HG02885 (cell line): Measurements from ENCODE around the gene PSMB8.
"Not testable (repeated sequence)": the region's sequence is repeated elsewhere in the genome, so short reads cannot be mapped to it uniquely, and the experiment has no call there.

Experiments used
- ATAC-seq: cut with Tn5 transposase; IDR thresholded peaks from one replicate; pipeline ENCODE4 v1.9.1; 2021; ENCODE audit warnings: mild to moderate bottlenecking; ENCODE audit not compliant: unreplicated experiment, poor library complexity

PSMB8 gene

DNA sequence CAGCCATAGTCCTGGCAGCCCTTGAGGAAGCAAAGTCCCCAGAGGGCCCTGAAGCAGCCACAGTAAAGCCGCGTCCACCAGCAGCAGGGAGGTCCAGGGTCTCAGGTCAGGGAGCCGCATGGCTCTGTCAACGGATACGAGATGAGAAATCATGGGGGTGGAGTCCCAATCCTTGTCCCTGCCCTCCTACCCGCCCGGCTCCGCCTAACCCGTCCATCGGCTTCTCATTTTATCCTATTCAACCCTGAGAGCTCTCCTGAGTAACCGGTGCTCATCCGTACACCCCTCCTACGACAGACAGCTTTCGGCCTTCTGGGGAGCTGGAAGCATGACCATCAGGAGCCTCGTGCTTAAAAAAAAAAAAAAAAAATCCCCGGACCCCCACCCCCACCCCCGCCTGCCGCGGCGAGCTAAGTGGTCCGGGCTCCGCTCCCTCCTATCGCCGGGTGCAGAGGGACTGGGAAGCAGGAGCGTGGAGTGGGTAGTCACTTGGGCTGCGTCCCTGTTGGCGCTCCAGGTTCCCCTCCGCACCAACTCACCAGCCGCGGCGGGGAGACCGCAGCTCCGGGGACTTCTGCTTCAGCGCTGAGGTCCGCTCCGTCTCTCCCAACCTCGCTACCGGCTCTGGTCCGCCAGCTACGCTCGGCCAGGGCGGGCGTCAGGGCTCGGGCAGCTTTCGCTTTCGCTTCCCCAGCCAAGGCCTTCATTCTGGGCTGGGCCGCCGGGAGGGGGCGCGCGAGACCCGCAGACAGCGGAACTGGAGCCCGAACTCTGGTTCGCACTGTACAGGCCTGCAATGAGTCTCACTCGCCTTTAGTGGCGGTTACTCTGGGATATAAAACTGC, 5.5 kb downstream of the PSMB8 start, which contains the start of gene TAP2:
TAP2 (minus strand) TSS at position 626 of the 845 bp plus-strand sequence; CDS start at position 120, 506 bp downstream.
- peak; percentile 81 for ATAC-seq

GRCh38 chr6:32837651-32838113, 6.2 kb downstream of the PSMB8 start:
- ATAC-seq = no peak

GRCh38 chr6:32836873-32837272, 7.0 kb downstream of the PSMB8 start:
- ATAC-seq = no peak

GRCh38 chr6:32835167-32835893, 8.5 kb downstream of the PSMB8 start:
- no peak for ATAC-seq

- ATAC-seq = no peak
Measured at GRCh38 chr6:32833664-32834063, 10.2 kb downstream of the PSMB8 start.

DNA sequence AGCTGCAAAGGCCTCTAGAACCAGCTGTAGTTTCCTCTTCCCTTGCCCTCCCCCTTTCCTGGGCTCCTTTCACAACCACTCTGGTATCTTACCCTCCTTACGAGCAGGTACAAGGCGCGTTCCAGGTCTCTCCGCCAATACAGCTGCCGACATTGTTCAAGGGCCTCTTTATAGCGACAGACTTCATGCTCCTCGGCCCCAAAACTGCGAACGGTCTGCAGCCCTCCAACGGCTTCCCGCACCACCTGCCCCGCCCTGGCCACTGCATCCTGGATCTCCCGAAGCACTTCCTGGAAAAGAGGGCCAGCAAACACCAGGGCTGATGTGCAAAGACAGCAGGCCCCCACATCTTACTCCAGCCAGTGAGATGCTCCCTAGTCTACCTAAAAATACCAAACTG, 11.3 kb downstream of the PSMB8 start:
- ATAC-seq = no peak

DNA sequence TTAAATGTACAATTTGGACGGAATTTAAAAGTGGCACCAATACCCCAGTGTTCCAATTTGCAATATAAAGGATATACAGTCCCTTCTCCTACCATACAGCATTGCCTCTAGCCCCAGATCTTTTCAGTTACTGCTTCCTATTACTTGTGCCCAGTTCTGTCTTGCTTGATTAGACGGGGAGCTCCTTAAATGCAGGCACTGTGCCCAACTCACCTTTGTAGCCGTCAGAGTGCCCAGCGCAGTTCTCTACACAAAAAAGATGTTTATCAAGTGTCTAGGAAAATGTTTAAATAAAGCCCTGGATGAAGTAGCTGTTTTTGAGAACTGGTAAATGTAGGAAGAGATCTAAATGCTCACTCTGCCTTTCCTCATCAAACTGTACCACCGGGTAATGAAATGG, 12.9 kb downstream of the PSMB8 start:
- ATAC-seq = no peak

- ATAC-seq = no peak
Measured at GRCh38 chr6:32830017-32830416, 13.8 kb downstream of the PSMB8 start.

- ATAC-seq = no peak
Measured at GRCh38 chr6:32829495-32829894, 14.4 kb downstream of the PSMB8 start.

DNA sequence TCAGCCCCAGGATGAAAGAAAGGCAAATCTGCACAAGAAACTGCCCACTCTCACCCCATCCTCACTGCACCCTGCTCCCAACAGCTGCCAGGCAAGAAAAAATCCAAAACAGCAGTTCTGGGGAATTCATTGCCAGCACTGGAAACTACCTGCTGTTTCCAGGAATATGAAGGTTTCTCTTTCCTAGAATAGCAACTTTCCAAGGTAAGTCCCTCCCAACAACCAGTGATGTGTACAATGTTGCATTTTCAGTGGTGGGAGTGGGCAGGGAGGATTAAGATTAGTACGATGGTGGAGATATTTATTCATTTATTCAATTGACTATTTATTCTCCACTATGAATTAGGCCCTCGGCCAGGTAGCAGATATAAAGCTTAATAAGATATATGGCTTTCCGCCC, 16.8 kb downstream of the PSMB8 start:
- ATAC-seq = no peak

DNA sequence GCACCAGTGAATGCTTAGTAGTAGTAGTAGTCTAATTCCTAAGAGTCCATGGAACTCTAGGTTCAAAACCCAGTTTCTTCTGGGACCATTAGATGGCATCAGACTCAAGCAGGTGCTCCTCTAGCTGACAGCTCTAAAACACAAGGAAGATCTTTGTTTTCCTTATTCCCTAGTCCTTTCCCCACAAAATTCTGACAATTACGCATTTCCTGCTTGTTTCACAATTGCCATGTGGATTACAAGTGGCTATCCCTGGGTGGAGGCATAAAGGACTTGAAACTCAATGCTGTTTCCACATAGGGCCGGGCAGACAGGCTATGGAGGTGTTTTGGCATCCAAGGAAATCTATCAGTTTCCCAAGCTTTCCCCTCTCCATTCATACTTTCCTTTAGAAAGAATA, 17.9 kb downstream of the PSMB8 start:
- ATAC-seq = no peak

GRCh38 chr6:32819729-32820128, 24.1 kb downstream of the PSMB8 start:
- ATAC-seq = no peak

DNA sequence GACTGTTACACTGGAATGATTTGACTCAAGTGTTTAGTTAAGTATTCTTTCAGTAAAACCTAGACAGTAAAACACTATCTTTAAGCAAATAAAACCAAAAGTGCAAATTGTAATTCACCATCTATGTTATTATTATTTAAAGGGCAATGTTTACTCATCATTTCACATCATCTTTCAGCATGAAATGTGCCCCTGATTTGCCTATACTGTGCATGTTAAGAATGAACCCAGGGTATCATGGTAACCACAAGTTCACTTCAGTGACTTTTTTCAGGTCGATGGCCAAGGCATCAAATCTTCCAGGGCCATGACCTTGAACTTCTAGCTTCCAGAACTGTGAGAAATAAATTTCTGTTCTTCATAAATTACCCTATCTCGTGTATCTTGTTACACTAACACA, 25.0 kb downstream of the PSMB8 start:
- ATAC-seq = no peak

DNA sequence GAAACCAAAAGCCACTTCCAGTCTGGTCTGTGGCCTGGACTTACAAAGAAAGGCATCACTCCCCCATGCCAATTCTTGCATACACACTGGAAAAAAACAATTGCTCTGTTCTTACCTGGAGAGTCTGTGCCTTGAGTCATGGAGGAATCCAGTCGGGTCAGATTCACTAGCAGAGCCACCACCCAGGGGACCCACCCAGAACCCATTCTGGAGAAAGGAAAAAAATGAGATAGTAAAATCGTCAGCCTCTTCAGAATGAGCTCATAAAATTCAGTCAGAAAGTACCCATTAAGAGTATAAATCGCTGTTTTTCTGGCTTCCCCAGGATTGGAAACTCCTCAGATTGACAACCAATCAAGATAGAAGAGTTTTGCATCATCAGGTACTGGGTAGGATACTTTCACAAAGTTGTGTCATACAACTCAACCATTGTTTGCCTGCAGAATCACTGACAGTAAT, 27.1 kb downstream of the PSMB8 start, which contains the start of gene HLA-DOB:
HLA-DOB (minus strand) TSS at position 257 of the 459 bp plus-strand sequence; CDS start at position 206, 51 bp downstream.
- ATAC-seq = peak; percentile 69

DNA sequence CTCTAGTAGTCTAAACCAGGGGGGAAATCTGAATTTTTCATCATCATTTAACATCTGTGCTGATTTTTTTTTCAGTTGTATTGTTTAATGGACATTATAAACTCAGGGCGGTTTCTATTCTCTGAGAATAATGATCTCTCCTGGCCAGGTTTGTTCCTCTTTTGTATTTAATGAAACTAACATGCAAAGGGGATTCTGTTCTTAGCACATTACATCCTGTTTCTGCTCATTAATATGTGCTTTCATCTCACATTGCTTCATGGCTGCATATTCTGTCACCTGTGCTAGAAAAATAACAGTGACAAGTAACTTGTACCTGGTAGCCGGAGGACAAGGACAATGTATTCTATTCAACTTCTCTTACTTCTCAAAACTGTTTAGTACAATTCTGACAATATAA, 27.9 kb downstream of the PSMB8 start:
- ATAC-seq = peak; percentile 46

DNA sequence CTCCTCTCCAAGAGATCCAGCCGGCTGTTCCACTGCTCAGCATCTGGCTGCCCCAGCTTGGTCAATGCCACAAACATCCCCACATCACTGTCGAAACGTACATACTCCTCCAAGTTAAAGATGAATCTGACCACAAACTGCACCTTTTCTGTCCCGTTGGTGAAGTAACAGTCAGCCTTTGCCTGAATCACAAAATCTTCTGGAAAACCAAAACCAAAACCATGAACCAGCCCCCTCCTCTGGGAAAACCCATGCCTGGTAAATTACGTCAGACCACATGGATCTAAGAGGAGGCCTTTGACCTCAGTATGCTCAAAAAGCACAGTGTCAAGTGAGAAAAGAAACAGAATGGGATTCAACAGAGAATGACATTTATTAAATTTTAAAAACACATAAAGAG, 28.7 kb downstream of the PSMB8 start:
- no peak for ATAC-seq

GRCh38 chr6:32814145-32814544, 29.7 kb downstream of the PSMB8 start:
- no peak for ATAC-seq

DNA sequence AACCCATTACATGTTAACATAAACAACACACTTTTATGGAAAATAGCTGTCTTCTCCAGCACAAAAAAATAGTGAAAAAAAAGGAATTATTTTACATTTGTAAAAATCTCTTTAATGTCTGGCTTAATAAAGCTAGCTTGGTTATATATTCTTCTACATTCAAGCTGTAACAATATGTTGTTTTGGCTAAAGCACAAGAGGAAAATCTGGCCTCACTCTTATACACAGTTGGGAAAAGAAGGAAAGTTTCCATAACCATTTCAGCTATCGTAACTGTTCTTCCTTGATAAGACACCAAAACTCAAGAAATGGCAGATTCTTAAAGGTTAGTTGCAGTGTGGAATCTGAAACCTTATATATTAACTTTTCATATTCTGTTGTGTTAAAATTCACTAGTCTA, 34.7 kb downstream of the PSMB8 start:
- ATAC-seq = no peak

DNA sequence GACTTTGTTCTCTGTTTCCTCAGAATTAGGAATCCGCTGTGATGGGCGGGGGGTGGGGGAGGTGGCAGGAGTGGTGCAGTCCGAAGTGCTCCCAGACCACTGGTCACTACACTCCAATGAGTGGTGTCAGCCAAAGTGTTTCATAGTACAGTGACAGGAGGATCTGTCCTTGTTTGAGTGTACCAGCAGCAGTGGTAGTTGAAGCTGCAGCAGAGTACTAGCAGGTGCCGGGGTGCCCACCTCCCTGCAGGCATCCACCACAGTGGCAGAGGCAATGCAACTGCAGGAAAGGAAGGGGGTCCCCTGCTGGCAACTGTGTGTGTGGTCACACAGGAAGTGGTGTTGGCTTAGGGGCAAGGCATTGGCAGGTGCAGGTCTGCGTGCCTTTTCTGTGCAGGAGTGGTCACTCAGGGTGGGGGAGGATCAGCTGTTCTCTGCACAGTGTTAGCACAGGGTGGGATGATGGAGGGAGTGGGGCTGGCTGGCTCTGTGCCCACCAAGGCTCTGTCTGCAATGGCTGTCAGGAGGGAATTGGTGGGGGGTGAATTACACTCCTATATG, 36.7 kb downstream of the PSMB8 start:
- no peak for ATAC-seq

- not testable (repeated sequence) for ATAC-seq
Measured at GRCh38 chr6:32805404-32805803, 38.4 kb downstream of the PSMB8 start.

DNA sequence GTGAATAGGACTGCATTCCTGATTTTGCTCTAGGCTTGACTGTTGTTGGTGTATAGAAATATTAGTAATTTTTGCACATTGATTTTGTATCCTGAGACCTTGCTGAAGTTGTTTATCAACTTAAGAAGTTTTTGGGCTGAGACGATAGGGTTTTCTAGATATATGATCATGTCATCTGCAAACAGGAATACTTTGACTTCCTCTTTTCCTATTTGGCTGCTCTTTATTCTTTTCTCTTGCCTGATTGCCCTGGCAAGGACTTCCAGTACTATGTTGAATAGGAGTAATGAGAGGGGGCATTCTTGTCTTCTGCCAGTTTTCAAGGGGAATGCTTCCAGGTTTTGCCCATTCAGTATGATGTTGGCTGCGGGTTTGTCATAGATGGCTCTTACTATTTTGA, 40.4 kb downstream of the PSMB8 start:
- ATAC-seq = no peak
